ENCODE results near the gene PEDS1.

PEDS1 gene

DNA sequence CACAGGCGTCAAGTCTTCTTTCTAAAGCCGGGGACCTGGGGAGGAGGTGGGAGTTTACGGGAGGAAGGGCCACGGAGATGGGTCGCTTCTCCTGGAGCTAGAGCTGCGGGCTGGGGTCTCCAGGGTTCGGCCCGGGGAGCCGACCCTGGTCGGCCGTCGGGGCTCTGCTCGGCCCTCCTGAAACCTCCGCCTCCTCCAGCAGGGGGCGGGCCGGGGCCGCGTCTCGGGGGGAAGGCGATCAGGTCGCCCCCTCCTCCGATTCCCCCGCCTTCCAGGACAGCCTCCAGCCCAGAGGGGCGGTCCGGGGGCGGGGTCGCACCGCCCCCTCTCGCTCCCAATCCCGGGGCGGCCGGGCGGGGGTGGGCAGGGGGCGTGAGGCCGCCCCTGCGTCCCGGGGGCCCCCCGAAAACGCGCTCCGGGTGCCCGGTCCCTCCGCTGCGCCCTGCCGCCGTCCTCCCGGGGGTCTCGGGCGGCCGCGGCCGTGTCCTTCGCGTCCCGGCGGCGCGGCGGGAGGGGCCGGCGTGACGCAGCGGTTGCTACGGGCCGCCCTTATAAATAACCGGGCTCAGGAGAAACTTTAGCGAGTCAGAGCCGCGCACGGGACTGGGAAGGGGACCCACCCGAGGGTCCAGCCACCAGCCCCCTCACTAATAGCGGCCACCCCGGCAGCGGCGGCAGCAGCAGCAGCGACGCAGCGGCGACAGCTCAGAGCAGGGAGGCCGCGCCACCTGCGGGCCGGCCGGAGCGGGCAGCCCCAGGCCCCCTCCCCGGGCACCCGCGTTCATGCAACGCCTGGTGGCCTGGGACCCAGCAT lies 36.9 kb upstream of the PEDS1 start, which contains the start of gene CEBPB:
CEBPB (plus strand) TSS at position 580 of the 814 bp plus-strand sequence; CDS start at position 784, 204 bp downstream.
- DNase-seq (ENCODE audit: low read depth) = peak; percentile 93
- peak within 1 kb of the TSS; percentile 100 for H3K4me3 ChIP-seq (replicated peaks; ENCODE audit: low read depth, low read length)
- peak; percentile 47 for TF ChIP-seq CTCF (IDR thresholded peaks at IDR 0.05; ENCODE audit: low read length, missing control alignments)

DNA sequence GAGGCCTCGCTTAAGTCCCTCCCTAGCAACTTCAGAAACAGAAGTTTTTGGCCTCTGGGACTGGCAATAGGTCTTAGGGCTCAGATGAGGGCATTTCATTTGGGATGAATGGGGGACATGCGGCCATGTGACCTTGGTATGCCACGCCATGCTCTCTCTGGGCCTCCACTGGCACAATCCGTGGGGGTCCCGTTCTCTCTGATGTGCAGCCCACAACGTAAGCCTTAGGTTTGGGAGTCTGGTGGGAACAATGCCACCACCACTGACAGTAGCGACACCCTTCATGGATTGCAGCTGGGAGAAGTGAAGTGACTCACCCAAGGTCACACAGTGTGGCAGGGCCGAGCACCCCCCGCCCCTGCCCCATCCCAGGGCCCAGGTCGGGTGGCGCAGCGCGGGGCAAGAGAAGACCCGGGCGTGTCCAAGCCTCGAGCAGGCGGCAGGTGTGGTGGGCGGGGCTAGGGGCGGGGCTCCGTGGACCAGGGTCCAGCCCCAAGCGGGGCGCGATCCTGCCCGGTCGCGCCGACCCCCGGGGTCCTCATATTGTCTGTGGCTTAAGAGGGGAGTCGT lies 36.2 kb upstream of the PEDS1 start:
- TF ChIP-seq CTCF (IDR thresholded peaks at IDR 0.05; ENCODE audit: low read length, missing control alignments) = no peak
- DNase-seq (ENCODE audit: low read depth) = no peak
- H3K4me3 ChIP-seq (replicated peaks; ENCODE audit: low read depth, low read length) = no peak overlapping the region

DNA sequence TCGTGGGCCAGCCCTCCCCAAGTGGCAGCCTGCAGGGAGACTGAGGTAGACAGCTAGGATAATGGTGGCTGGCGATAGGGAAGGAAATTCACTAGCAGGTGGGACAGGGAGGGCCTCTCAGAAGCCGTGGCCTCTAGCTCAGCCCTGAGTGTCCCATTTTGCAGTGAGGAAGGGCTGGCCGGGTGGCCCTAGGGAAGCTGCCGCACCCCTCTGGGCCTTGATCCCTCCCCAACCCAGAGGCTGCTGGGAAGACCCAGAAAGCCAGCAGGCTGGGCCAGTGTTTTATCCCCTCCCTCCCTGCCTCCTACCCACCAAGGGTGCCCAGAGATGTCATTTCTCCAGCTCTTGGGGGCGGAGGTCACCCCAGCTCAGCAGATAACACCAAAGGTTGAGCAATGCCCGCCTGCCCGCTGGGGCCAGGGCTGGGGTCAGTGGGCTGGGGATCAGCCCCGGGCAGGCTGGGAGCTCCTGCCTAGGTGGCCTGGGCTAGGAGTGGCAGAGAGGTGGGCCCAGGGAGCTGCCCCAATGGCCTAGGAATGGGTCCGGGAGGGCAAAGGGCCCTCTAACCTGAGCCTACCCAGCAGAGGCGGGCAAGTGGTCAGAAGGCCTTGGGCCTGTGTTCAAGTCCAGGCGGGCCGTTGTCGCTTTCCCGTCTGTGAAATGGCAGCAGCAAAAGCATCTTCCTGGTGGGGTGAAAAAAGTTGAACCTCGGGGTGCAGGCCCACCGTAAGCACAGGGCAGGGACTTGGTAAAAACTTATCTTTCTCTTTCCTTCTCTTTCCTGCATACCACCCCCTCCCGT lies 35.6 kb upstream of the PEDS1 start:
- no peak overlapping the region for H3K4me3 ChIP-seq (replicated peaks; ENCODE audit: low read depth, low read length)
- TF ChIP-seq CTCF (IDR thresholded peaks at IDR 0.05; ENCODE audit: low read length, missing control alignments) = no peak
- no peak for DNase-seq (ENCODE audit: low read depth)

DNA sequence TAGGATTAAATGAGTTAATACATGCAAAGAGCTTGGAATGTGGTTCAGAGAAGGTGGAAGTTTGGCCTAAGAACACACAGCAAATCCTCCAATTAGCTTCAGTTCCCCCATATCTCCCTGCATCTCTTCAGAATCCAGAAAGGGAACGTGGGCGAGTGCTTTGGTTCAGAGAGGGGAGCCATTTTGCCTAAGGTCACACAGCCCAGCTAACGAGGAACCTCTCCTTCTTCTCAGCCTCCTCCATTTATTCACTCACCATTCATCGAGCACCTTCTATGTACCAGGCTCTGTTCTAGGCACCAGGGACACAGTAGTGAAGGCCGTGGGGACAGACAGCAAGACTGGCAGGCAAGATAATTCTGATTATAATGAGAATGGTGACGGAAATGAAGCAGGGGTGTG lies 34.8 kb upstream of the PEDS1 start:
- no peak for TF ChIP-seq CTCF (IDR thresholded peaks at IDR 0.05; ENCODE audit: low read length, missing control alignments)
- no peak for DNase-seq (ENCODE audit: low read depth)
- no peak overlapping the region for H3K4me3 ChIP-seq (replicated peaks; ENCODE audit: low read depth, low read length)

- no peak overlapping the region for H3K4me3 ChIP-seq (replicated peaks; ENCODE audit: low read depth, low read length)
- TF ChIP-seq CTCF (IDR thresholded peaks at IDR 0.05; ENCODE audit: low read length, missing control alignments) = no peak
- peak; percentile 49 for DNase-seq (ENCODE audit: low read depth)
These were observed 34.0 kb upstream of the PEDS1 start for GRCh38 chr20:50187403-50188051.

DNA sequence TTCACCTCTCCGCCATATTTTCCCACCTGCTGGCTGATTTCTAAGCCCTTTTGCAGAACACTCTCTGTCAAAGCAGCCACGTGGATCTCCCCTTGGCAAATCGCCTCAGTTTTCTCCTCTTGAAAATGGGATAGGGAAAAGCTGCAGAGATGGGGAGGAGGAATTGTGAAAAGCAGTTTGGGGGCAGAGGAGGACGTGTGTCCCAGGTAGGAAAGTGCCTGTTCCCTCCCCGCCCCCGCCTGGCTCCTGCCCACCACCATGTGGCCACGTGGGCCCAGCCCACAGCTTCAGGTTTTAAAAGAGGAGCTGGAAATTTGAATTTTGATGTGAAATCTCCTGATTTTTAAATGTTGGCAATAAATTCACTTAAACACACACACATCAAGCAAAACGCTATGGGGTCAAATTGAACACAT lies 33.5 kb upstream of the PEDS1 start:
- no peak for DNase-seq (ENCODE audit: low read depth)
- no peak for TF ChIP-seq CTCF (IDR thresholded peaks at IDR 0.05; ENCODE audit: low read length, missing control alignments)
- H3K4me3 ChIP-seq (replicated peaks; ENCODE audit: low read depth, low read length) = no peak overlapping the region
